ENCODE measurements around the gene RPL15.
"Not testable (repeated sequence)": the region's sequence is repeated elsewhere in the genome, so short reads cannot be mapped to it uniquely, and the experiment has no call there.

DNA sequence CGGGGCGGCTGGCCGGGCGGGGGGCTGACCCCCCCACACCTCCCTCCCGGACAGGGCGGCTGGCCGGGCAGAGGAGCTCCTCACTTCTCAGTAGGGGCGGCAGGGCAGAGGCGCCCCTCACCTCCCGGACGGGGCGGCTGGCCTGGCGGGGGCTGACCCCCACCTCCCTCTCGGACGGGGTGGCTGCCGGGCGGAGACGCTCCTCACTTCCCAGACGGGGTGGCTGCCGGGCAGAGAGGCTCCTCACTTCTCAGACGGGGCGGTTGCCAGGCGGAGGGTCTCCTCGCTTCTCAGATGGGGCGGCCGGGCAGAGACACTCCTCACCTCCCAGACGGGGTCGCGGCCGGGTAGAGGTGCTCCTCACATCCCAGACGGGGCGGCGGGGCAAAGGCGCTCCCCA, 45.6 kb upstream of the RPL15 start:
- not testable (repeated sequence) for TF ChIP-seq CTCF (IDR thresholded peaks at IDR 0.05); ZFX (IDR thresholded peaks at IDR 0.05; ENCODE audit: borderline replicate concordance)
